ENCODE results near the gene STOML1. TPM values are rescaled to one million over a fixed set of nuclear protein-coding genes. Genes with fewer than 3 reads are reported as not detected.

STOML1 gene
- total RNA-seq, 1 experiment from 2014 or later: 6.9 TPM

DNA sequence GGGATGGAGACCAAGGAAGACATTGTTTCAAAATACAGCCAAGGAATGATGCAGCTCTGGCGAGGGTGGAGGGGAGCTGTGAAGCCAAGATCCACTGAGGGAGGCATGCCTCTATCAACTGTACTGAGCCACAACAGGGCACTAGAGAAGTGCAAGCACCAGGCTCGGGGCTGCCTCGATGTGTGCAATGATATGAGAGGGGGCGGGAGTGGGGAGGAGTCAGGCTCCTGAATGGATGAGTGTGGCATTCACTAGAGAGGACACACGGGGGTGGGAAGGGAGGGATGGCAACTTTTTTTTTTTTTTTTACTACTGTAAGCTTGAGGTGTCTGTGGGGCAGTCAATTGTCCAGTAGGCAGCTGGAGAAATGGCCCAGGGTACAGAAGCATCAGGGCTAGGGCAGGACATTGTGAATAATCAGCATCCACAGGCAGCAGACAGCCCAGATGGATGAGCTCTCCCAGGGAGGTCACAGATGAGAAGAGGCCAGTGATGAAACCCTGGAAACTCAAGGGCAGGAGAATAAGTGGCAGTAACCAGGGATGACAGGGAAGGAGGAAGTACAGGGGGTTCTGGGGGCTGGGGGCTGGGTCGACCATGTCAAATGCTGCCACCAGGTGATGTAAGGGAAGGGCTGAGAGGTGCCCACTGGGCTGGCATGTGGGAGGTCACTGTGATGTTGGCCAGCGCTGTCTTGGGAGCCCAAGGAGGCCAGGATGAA is 5.9 kb downstream of the STOML1 start:
- Histone ChIP-seq H3K4me3 (ENCODE audit: low read depth in 2 of 2, low read length in 2 of 2) (no peak overlapping the region), H3K4me1 (ENCODE audit: control insufficient read depth, insufficient read depth, low read length) (peaks cover 17% of the 10 kb centered on the region), H3K27ac (ENCODE audit: low read length) (no peak overlapping the region), H3K9me3 (ENCODE audit: control insufficient read depth, insufficient read depth, low read depth, low read length) (no peaks in the 10 kb centered on the region), H3K27me3 (ENCODE audit: control insufficient read depth, insufficient read depth, low read length) (no peaks in the 10 kb centered on the region), H3K36me3 (ENCODE audit: control insufficient read depth, insufficient read depth, low read length) (no peaks in the 10 kb centered on the region)
- DNase-seq (ENCODE audit: low read depth, low spot score) (no peak), ATAC-seq (no peak)
- ChIA-PET CTCF (no interaction called here), POLR2A (no interaction called here)
- BruUV-seq (replicated peaks): no TSS peak
- in situ Hi-C loops (cut with HindIII; ENCODE audit: low pct_unique_long_range_greater_than_20kb, low sequenced_read_pairs) (no loop called here), intact Hi-C loops (cut with micrococcal nuclease; ENCODE audit: unreplicated experiment) (no loop called here)
- TF ChIP-seq, protein P1, sequence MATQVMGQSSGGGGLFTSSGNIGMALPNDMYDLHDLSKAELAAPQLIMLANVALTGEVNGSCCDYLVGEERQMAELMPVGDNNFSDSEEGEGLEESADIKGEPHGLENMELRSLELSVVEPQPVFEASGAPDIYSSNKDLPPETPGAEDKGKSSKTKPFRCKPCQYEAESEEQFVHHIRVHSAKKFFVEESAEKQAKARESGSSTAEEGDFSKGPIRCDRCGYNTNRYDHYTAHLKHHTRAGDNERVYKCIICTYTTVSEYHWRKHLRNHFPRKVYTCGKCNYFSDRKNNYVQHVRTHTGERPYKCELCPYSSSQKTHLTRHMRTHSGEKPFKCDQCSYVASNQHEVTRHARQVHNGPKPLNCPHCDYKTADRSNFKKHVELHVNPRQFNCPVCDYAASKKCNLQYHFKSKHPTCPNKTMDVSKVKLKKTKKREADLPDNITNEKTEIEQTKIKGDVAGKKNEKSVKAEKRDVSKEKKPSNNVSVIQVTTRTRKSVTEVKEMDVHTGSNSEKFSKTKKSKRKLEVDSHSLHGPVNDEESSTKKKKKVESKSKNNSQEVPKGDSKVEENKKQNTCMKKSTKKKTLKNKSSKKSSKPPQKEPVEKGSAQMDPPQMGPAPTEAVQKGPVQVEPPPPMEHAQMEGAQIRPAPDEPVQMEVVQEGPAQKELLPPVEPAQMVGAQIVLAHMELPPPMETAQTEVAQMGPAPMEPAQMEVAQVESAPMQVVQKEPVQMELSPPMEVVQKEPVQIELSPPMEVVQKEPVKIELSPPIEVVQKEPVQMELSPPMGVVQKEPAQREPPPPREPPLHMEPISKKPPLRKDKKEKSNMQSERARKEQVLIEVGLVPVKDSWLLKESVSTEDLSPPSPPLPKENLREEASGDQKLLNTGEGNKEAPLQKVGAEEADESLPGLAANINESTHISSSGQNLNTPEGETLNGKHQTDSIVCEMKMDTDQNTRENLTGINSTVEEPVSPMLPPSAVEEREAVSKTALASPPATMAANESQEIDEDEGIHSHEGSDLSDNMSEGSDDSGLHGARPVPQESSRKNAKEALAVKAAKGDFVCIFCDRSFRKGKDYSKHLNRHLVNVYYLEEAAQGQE (IDR thresholded peaks at IDR 0.05; ENCODE audit: insufficient read depth in 1 of 2, low read depth in 2 of 2, low read length in 1 of 2): no peak
- TF ChIP-seq, protein P2, sequence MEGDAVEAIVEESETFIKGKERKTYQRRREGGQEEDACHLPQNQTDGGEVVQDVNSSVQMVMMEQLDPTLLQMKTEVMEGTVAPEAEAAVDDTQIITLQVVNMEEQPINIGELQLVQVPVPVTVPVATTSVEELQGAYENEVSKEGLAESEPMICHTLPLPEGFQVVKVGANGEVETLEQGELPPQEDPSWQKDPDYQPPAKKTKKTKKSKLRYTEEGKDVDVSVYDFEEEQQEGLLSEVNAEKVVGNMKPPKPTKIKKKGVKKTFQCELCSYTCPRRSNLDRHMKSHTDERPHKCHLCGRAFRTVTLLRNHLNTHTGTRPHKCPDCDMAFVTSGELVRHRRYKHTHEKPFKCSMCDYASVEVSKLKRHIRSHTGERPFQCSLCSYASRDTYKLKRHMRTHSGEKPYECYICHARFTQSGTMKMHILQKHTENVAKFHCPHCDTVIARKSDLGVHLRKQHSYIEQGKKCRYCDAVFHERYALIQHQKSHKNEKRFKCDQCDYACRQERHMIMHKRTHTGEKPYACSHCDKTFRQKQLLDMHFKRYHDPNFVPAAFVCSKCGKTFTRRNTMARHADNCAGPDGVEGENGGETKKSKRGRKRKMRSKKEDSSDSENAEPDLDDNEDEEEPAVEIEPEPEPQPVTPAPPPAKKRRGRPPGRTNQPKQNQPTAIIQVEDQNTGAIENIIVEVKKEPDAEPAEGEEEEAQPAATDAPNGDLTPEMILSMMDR (IDR thresholded peaks at IDR 0.05): no peak

DNA sequence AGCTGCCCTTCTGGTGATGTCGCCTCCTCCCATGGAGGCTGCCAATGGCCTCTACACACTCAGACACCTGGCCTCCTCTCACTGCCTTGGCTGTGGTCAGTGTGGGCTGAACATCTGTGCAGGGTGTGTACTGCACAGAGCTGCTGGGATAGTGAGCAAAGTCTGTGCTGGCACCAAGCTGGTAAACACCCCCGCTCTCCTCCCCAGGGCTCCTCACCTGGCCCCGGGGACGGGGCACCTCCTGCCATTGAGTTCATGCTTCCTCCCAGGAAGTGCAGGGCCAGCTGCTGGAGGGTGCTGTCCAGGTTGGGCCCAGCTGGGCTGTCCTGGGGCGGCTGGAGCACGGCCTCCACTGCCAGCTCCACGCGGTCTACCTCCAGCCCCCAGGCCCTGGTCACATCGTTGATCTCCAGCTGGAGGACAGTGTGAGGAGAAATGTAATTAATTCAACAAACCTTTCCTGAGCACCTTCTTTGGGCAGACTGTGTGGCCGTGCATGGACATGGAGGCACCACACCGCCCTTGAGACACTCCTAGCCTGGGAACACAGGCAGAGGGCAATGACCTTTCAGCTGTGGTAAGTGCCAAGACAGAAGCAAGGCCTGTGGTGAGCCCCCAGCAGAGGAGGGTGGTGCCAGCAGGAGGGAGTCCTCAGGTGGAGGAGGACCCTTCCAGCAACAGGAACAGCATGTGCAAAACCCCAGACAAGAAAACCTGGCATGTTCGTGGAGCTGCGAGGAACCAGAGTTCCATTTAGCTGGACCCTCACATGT is 6.8 kb downstream of the STOML1 start:
- ATAC-seq (no peak), DNase-seq (ENCODE audit: low read depth, low spot score) (no peak)
- no peak overlapping the region for H3K27ac ChIP-seq (ENCODE audit: low read length)
- in situ Hi-C loops (cut with HindIII; ENCODE audit: low pct_unique_long_range_greater_than_20kb, low sequenced_read_pairs) (no loop called here), intact Hi-C loops (cut with micrococcal nuclease; ENCODE audit: unreplicated experiment) (no loop called here)
- BruUV-seq (replicated peaks): no TSS peak
- H3K4me1 ChIP-seq (ENCODE audit: control insufficient read depth, insufficient read depth, low read length): peaks cover 13% of the 10 kb centered on the region; the same call in 1 of the 2 replicates
- ChIA-PET POLR2A (no interaction called here), CTCF (no interaction called here)
- no peaks in the 10 kb centered on the region for H3K9me3 ChIP-seq (ENCODE audit: control insufficient read depth, insufficient read depth, low read depth, low read length)
- H3K4me3 ChIP-seq (ENCODE audit: low read depth in 2 of 2, low read length in 2 of 2): no peak overlapping the region
- TF ChIP-seq POLR2AphosphoS5 (IDR thresholded peaks at IDR 0.05; ENCODE audit: low read depth, low read length) (no peak), TCF7L2 (IDR thresholded peaks at IDR 0.05; ENCODE audit: low read depth, low read length) (no peak), SIN3A (IDR thresholded peaks at IDR 0.05; ENCODE audit: borderline replicate concordance, insufficient read depth, low read depth, low read length) (no peak)
- H3K27me3 ChIP-seq (ENCODE audit: control insufficient read depth, insufficient read depth, low read length): no peaks in the 10 kb centered on the region
- H3K36me3 ChIP-seq (ENCODE audit: control insufficient read depth, insufficient read depth, low read length): no peaks in the 10 kb centered on the region

Data from Panc1 (cell line).